ENCODE data around the gene MORN1.

GRCh38 chr1:2375246-2375922, 16.0 kb downstream of the MORN1 start:
- TF ChIP-seq CTCF (IDR thresholded peaks at IDR 0.05 in 8 of 11, conservative IDR thresholded peaks at IDR 0.05 in 3 of 11) = no peak
- TF ChIP-seq POLR2A (IDR thresholded peaks at IDR 0.05) = no peak
